Activated T-cell treated with anti-CD3 and anti-CD28 coated beads, Interleukin-2, amount 50 U/mL, for 4 hours (primary cell): ENCODE data around the gene STMN3. TPM values are rescaled to one million over a fixed set of nuclear protein-coding genes. Genes with fewer than 3 reads are reported as not detected.
"Not testable (repeated sequence)": the region's sequence is repeated elsewhere in the genome, so short reads cannot be mapped to it uniquely, and the experiment has no call there.

Experiments used
- ATAC-seq, 2 donors: fragments of 200-7000 bp; cut with Tn5 transposase; one replicate each; pipeline ENCODE4 v1.10.0; 2021
- DNase-seq: peaks from one replicate; pipeline ENCODE4 v3.0.0-alpha.2; 2020
- H3K27me3 Mint-ChIP-seq: one replicate; pipeline ENCODE4 v1.8.0; 2021; ENCODE audit warnings: low read depth, mixed read lengths
- H3K36me3 Mint-ChIP-seq: one replicate; pipeline ENCODE4 v1.8.0; 2022; ENCODE audit warnings: mixed read lengths; ENCODE audit not compliant: insufficient read depth
- H3K4me1 Mint-ChIP-seq: one replicate; pipeline ENCODE4 v1.8.0; 2021; ENCODE audit warnings: low read depth, mixed read lengths
- H3K4me3 Mint-ChIP-seq: one replicate; pipeline ENCODE4 v1.8.0; 2021; ENCODE audit warnings: mild to moderate bottlenecking, moderate library complexity, mixed read lengths
- H3K9me3 Mint-ChIP-seq: one replicate; pipeline ENCODE4 v1.8.0; 2021; ENCODE audit warnings: mixed read lengths
- total RNA-seq, 3 donors: library from RNA; stranded (reverse); gene quantifications; one replicate each; pipeline ENCODE4 v1.2.1, GENCODE V29; 2021

Gene STMN3
- total RNA-seq, 3 donors from 2014 or later = 11.4 to 16.2 (median 12.4) TPM

DNA sequence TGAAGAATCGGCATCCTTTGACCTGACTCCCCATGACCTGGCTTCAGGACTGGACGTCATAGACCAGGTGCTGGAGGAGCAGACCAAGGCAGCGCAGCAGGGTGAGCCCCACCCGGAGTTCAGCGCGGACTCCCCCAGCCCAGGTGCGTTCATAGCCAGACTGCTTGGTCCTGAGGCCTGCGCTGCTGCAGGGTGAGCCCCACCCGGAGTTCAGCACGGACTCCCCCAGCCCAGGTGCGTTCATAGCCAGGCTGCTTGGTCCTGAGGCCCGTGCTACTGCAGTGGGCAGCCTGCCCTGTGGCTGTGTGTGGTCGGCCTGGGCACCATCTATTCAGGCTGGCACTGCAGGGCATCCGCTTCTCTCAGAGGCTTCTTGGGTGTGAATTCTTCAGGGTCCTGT, 20.7 kb upstream of the STMN3 start:
- H3K4me3 Mint-ChIP-seq = no peak overlapping the region
- H3K9me3 Mint-ChIP-seq = no peaks in the 10 kb centered on the region
- ATAC-seq = no peak

DNA sequence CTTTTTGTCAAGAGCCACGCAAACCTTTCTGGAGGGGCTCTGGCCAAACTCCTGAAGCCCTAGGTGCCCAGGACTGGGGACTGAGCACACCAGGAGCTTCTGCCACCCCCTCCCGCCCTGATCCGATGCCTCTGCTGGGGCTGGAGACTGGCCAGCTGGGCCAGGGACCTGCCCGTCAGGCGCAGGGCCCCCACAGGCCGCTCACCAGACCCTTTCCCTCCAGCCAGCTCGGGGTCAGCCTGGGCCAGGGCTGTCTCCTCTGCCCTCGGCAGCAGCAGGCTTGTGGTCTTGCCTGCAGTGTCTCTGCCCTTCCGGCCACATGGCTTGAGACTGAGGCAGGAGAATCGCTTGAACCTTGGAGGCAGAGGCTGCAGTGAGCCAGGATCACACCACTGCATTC, 19.4 kb upstream of the STMN3 start:
- Mint-ChIP-seq H3K27me3 (no peaks in the 10 kb centered on the region), H3K36me3 (peaks cover 15% of the 10 kb centered on the region), H3K9me3 (no peaks in the 10 kb centered on the region), H3K4me1 (no peaks in the 10 kb centered on the region), H3K4me3 (no peak overlapping the region)
- no peak for ATAC-seq
- DNase-seq = no peak

More for the DNA sequence above, 20.7 kb upstream of the STMN3 start:
- Mint-ChIP-seq H3K27me3 (no peaks in the 10 kb centered on the region), H3K4me1 (no peaks in the 10 kb centered on the region), H3K36me3 (peaks cover 13% of the 10 kb centered on the region)
- no peak for DNase-seq

DNA sequence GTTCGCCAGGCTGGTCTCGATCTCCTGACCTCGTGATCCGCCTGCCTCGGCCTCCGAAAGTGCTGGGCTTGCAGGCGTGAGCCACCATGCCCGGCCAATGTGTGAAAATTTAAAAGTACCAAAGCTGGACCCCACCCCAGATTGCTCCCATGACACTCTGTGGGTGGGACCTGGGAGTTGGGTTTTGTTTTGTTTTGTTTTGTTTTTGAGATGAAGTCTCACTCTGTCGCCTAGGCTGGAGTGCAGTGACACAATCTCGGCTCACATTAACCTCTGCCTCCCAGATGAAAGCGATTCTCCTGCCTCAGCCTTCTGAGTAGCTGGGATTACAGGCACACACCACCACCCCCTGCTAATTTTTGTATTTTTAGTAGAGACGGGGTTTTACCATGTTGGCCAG, 18.5 kb upstream of the STMN3 start:
- ATAC-seq, DNase-seq, H3K4me3 Mint-ChIP-seq, H3K27me3 Mint-ChIP-seq, H3K4me1 Mint-ChIP-seq, H3K9me3 Mint-ChIP-seq: not testable (repeated sequence)
- H3K36me3 Mint-ChIP-seq = peaks cover 14% of the 10 kb centered on the region

DNA sequence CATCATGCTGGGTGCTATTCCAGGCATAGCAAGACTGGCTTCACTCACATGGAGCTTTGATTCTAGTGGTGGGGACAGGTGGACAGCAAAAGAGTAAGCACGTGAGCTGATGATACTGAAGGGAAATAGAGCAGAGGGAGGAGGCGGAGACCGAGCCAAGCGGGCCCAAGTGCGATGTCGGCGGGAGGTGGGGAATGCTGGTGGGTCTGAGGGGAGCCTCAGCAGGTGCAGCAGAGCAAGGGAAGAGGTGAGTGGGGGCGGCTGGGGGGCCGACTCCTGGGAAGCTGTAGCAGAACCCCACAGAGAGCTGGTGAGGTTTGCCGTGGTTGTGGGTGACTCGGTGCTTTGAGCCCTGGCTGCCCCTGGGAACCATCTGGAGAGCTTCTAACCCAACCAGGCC, 15.1 kb upstream of the STMN3 start:
- no peaks in the 10 kb centered on the region for H3K9me3 Mint-ChIP-seq
- no peak for DNase-seq
- no peak for ATAC-seq
- H3K4me3 Mint-ChIP-seq = no peak overlapping the region
- peaks cover 20% of the 10 kb centered on the region for H3K36me3 Mint-ChIP-seq
- no peaks in the 10 kb centered on the region for H3K4me1 Mint-ChIP-seq
- no peaks in the 10 kb centered on the region for H3K27me3 Mint-ChIP-seq

DNA sequence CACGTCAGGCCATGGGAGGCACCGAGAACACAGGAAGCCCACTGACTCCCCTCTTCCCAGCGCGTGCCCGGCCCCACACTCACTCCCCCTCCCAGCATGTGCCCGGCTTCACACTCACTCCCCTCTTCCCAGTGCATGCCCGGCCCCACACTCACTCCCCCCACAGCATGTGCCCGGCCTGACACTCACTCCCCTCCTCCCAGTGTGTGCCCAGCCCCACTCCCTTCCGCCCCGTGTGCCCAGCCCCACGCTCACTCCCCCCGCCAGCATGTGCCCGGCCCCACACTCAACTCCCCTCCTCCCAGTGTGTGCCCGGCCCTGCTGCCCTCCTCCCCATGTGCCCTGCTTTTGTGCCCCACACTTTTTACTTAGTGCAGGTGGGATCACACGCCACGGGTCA, 14.6 kb upstream of the STMN3 start:
- Mint-ChIP-seq H3K36me3 (peaks cover 20% of the 10 kb centered on the region), H3K4me1 (no peaks in the 10 kb centered on the region), H3K27me3 (no peaks in the 10 kb centered on the region), H3K4me3 (no peak overlapping the region), H3K9me3 (no peaks in the 10 kb centered on the region)
- DNase-seq = no peak
- no peak for ATAC-seq

DNA sequence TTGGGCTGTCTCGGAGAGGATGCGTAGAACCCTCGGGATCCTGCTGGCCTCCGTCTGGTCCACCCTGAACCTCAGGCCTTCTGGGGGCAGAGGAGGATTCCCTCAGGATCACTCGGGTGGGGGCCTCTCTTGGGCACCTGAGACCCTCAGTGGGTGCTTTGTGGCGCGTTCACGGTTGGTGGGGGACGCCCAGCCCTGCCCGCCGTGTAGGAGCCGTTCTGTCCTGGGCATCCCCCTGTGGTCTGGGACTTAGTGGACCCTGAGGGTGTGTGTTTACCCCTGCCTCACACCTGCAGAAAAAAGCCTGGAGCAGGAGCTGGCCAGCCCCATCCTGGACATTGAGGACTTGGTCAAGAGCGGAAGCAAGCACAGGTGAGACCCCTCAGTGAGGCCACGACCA, 12.5 kb upstream of the STMN3 start:
- Mint-ChIP-seq H3K9me3 (no peaks in the 10 kb centered on the region), H3K27me3 (no peaks in the 10 kb centered on the region), H3K4me3 (no peak overlapping the region), H3K36me3 (peaks cover 22% of the 10 kb centered on the region), H3K4me1 (no peaks in the 10 kb centered on the region)
- DNase-seq = no peak
- no peak for ATAC-seq

DNA sequence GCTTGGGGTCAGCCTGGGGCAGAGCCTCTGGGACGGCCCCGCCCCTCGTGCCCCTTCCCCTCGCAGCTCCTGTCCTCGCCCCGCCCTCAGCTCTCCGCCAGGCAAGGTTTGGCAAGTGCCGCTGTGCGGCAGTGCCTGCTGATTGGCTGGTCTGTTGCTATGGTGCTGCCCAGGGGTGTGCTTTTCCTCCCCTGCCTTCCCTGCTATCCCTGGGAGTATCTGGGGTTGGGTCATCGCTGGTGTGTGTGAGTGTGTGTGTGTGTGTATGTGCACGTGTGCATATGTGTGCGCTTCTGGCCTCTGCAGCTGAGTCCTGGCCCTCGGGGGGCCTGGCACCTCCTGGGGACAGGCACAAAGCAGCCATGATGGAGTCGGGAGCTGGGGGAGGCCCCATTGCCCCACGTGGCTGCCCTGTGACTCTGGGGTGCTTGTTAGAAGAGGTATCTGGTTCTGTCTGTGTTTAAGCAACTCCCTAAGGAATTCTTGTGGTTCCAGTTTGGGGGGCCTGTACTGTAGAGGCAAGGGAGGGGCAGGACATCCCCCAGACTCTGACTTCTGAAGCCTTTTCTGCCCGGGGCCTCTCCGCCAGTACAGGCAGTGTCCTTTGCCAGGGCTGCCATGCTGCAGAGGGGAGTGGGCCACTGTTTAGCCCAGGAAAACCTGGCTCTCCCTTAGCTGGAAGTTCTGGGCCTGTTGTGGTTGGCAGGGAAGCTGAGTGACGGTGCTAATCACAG, 11.8 kb upstream of the STMN3 start:
- ATAC-seq (no peak), DNase-seq (no peak)
- Mint-ChIP-seq H3K4me3 (no peak overlapping the region), H3K4me1 (no peaks in the 10 kb centered on the region), H3K36me3 (peaks cover 19% of the 10 kb centered on the region), H3K27me3 (no peaks in the 10 kb centered on the region), H3K9me3 (no peaks in the 10 kb centered on the region)

DNA sequence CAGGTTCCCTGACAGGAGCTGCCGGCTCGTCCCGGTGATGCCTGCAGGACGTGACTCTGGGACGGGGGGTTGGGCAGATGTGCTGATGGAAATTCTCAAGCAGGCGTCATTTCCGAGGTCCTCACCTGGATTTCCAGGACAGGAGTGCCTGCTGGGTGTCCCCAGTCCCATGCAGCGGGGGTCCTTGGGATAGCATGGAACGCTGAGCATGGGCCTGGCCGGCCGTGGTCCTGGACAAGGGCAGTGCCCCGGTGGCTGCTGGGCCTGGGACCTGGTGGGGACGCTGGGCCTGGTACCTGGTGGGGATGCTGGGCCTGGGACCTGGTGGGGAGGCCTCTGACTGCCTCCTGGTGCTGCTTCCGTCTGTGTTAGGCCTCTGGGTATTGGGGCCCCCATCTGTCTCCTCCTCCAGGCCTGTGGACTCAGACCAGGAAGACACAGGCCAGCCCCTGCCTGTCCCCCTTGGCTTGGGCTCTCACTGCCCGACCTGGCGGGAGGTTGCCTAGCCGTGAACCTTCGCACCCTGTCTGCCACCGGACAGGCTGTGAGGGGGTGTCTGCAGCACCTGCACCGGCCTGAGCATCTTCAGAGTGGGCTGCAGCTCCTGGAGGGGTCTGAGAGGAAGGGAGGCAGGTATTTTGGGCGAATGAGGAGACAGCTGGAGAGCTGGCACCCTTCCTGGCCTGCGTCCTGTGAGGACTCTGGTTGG, 11.1 kb upstream of the STMN3 start:
- no peak for ATAC-seq
- peaks cover 19% of the 10 kb centered on the region for H3K36me3 Mint-ChIP-seq
- H3K4me1 Mint-ChIP-seq = peaks cover 4% of the 10 kb centered on the region
- H3K27me3 Mint-ChIP-seq = no peaks in the 10 kb centered on the region
- no peak overlapping the region for H3K4me3 Mint-ChIP-seq
- no peak for DNase-seq
- no peaks in the 10 kb centered on the region for H3K9me3 Mint-ChIP-seq

DNA sequence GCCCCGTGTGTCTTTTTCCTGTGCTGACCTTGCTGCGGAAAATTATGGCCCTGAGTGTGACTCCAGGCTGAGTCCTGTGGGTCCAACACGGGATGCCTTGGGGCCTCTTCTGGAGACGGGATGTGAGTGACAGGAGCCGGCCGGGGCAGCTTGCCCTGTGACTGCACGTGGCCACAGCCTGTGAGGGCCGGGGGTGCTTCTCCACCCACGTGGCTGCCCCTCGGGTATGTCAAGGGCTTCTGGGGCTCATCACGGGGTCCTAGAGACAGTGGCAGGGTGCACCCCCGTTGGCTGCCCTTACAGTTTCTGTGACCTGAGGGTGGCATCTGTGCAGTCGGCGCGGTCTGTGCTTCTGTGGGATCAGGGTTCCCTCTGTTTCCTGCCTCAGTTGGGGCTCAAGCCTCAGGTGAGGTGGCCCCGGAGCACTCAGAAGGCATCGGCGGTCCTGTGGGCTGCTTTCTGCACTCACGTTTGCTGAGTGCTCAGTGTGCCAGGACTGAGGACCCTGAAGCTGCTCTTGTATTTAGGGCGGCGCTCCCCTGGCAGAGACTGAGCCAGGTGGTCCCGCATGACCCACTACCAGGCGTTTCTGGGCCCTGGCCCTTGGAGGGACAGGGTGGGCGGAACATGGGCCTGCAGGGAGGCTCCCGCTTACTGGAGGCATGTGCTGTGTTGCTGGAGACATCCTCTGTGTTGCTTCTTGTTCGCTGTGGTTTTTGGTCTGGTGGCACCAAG, 10.3 kb upstream of the STMN3 start:
- peaks cover 19% of the 10 kb centered on the region for H3K36me3 Mint-ChIP-seq

DNA sequence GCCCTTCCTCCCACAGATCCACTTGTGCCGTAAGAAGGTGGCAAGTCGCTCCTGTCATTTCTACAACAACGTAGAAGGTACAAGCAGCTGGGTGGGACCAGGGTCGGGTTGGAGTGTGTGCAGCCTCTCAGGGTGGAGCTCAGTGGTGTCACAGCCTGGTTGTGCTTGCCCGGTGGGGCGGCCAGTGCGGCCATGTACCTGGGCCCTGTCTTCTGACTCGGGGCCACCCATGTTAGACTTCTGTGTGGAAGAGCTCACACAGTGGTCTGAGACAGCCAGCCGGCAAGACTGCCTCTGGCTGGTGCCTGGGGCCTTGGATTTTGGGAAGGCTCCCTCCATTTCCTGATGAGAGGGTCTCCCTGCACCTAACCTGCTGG, 9.6 kb upstream of the STMN3 start:
- no peak for ATAC-seq
- Mint-ChIP-seq H3K4me1 (peaks cover 12% of the 10 kb centered on the region), H3K9me3 (no peaks in the 10 kb centered on the region), H3K36me3 (peaks cover 15% of the 10 kb centered on the region), H3K27me3 (no peaks in the 10 kb centered on the region), H3K4me3 (no peak overlapping the region)
- no peak for DNase-seq

More for the DNA sequence above, 10.3 kb upstream of the STMN3 start:
- Mint-ChIP-seq H3K4me3 (no peak overlapping the region), H3K9me3 (no peaks in the 10 kb centered on the region), H3K4me1 (peaks cover 7% of the 10 kb centered on the region), H3K27me3 (no peaks in the 10 kb centered on the region)
- DNase-seq = no peak
- no peak for ATAC-seq

DNA sequence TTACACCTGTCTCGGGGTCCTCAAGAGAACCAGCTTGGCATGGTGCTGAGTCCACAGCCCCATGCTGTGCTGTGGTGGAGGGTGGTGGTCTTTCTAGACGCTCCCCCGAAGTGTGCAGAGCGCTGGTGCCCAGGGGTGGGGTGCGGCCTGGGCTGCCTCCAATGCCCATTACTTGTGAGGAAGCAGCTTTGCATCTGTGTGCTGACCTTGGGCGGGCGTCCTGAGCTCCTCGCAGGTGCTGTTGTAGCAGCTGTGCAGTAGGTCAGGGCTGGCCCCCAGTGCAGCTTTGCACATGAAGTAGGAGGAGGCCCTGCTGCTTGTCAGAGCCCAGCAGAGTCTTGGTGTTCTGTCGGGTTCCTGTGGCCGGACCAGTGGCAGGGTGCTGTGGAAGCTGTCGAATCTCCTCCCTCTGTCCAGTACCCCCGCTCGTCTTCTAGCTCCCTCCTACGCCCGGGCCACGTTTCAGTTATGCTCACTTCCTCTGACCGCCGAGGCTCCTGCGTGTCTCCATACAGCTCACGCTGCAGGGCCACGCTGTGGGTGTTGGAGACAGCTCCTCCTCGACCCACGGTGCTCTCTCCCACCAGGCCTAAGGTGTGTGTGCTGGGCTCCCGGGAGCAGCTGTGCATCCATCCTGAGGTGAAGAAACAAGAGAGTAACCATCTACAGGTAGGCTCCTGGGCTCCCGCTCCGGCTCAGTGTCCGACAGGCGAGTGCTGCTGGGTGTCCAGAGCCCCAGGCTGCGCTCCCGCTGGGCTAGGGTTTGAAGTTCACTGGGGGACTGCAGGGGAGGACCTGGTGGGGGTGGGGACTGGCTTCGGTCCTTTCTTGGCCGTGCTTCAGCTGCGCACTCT, 9.0 kb upstream of the STMN3 start:
- DNase-seq = no peak
- no peaks in the 10 kb centered on the region for H3K27me3 Mint-ChIP-seq
- peaks cover 14% of the 10 kb centered on the region for H3K4me1 Mint-ChIP-seq
- H3K36me3 Mint-ChIP-seq = peaks cover 15% of the 10 kb centered on the region
- ATAC-seq = no peak
- no peaks in the 10 kb centered on the region for H3K9me3 Mint-ChIP-seq
- no peak overlapping the region for H3K4me3 Mint-ChIP-seq

DNA sequence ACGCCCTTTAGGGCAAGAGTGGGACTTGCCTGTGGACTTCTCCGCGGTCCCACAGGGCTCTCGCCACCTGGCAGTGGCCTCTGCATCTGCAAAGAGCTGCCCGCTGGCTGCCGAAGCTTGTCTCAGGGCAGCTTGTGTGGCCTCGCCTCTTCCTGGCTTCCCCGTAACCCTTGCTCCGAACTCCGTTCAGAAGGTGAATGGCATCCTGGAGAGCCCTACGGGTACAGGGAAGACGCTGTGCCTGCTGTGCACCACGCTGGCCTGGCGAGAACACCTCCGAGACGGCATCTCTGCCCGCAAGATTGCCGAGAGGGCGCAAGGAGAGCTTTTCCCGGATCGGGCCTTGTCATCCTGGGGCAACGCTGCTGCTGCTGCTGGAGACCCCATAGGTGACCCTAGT, 7.9 kb upstream of the STMN3 start:
- Mint-ChIP-seq H3K4me1 (peaks cover 14% of the 10 kb centered on the region), H3K9me3 (no peaks in the 10 kb centered on the region), H3K36me3 (peaks cover 13% of the 10 kb centered on the region), H3K4me3 (no peak overlapping the region), H3K27me3 (no peaks in the 10 kb centered on the region)
- DNase-seq (no peak), ATAC-seq (no peak)

DNA sequence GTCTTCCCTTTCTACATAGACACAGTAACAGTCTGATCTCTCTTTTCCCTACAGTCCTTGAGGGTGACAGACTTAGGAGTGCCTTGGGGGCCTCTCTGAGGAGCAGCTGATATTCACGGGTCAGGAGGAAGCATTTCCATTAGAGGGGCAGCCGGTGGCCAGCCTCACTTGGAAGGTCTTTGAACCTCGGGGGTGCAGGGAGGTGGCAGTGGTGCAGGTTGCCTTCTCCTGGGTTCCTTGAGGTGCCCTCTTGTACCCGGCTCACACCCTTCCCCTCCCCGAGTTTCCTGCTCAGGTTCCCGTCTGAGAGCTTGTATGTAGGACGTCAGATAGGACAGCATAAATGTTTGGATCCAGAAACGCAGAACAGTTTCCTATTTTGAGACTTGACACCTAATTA, 7.4 kb upstream of the STMN3 start:
- no peak for ATAC-seq
- H3K4me1 Mint-ChIP-seq = peaks cover 14% of the 10 kb centered on the region
- DNase-seq = no peak
- no peaks in the 10 kb centered on the region for H3K27me3 Mint-ChIP-seq
- no peaks in the 10 kb centered on the region for H3K9me3 Mint-ChIP-seq
- H3K36me3 Mint-ChIP-seq = peaks cover 9% of the 10 kb centered on the region
- peak overlapping the region; percentile 43 for H3K4me3 Mint-ChIP-seq

DNA sequence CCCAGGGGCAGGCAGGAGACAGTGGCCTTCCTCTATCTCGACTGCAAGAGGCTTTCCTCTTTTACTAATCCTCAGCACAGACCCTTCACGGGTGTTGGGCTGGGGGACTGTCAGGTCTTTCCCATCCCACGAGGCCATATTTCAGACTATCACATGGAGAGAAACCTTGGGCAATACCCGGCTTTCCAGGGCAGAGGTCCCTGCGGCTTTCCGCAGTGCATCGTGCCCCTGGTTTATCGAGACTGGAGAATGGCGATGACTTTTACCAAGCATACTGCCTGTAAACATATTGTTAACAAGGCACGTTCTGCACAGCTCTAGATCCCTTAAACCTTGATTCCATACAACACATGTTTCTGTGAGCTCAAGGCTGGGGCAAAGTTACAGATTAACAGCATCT, 7.0 kb upstream of the STMN3 start:
- not testable (repeated sequence) for H3K9me3 Mint-ChIP-seq, H3K27me3 Mint-ChIP-seq, H3K36me3 Mint-ChIP-seq, DNase-seq, ATAC-seq
- peaks cover 14% of the 10 kb centered on the region for H3K4me1 Mint-ChIP-seq
- peak overlapping the region; percentile 94 for H3K4me3 Mint-ChIP-seq
